ENCODE results near the gene SCN2B. TPM values are rescaled to one million over a fixed set of nuclear protein-coding genes. Genes with fewer than 3 reads are reported as not detected.

The SCN2B gene
- total RNA-seq, 1 experiment from 2014 or later = not detected

DNA sequence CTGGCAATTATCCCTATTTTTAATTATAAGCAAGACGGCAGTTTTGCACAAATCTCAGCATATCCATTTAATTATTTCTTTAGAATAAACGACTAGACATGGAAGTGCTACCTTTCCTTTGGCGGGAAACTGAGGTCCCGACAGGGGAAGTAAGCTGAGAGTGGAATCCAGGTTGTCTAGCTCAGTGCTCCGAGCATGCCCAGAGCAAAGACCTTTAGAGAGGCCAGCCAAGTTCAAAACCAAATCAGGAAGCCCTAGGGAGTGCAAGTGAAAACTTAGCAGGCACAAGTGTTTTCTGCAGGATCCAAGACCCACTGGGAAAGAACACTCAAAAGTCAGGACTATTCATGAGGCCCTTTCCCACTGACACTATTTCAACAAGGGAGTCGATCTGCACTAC is 22.7 kb upstream of the SCN2B start:
- no peak for DNase-seq (ENCODE audit: low spot score)
- BruUV-seq (replicated peaks) = no TSS peak
- ChIA-PET CTCF (interaction anchor here (0.6 to 1.2 kb wide), 9 partner anchors 14 to 425 kb away, joined by 3 to 8 read pairs (median 4); no protein-coding TSS in a partner anchor), POLR2A (ENCODE audit: low non-redundant PET) (no interaction called here)
- no peak overlapping the region for H3K4me3 ChIP-seq (ENCODE audit: low read depth, low read length, poor library complexity, severe bottlenecking)
- no peaks in the 10 kb centered on the region for H3K36me3 ChIP-seq (ENCODE audit: insufficient read depth, low read length, poor library complexity, severe bottlenecking)
- H3K27ac ChIP-seq (ENCODE audit: low read depth, low read length, poor library complexity, severe bottlenecking) = no peak overlapping the region
- intact Hi-C loops (cut with micrococcal nuclease; ENCODE audit: unreplicated experiment) = loop anchor here (2.0 kb wide), 1 partner anchor 160 kb away; the partner anchor contains the start of gene UBE4A
- H3K4me1 ChIP-seq (ENCODE audit: insufficient read depth, low read length, poor library complexity, severe bottlenecking) = no peaks in the 10 kb centered on the region
- peaks cover under 1% of the 10 kb centered on the region for H3K27me3 ChIP-seq (replicated peaks; ENCODE audit: insufficient read depth, low read depth, low read length, poor library complexity)
- no peaks in the 10 kb centered on the region for H3K9me3 ChIP-seq (ENCODE audit: low read depth, low read length, poor library complexity, severe bottlenecking)
- TF ChIP-seq, protein P1, sequence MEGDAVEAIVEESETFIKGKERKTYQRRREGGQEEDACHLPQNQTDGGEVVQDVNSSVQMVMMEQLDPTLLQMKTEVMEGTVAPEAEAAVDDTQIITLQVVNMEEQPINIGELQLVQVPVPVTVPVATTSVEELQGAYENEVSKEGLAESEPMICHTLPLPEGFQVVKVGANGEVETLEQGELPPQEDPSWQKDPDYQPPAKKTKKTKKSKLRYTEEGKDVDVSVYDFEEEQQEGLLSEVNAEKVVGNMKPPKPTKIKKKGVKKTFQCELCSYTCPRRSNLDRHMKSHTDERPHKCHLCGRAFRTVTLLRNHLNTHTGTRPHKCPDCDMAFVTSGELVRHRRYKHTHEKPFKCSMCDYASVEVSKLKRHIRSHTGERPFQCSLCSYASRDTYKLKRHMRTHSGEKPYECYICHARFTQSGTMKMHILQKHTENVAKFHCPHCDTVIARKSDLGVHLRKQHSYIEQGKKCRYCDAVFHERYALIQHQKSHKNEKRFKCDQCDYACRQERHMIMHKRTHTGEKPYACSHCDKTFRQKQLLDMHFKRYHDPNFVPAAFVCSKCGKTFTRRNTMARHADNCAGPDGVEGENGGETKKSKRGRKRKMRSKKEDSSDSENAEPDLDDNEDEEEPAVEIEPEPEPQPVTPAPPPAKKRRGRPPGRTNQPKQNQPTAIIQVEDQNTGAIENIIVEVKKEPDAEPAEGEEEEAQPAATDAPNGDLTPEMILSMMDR (conservative IDR thresholded peaks at IDR 0.05; ENCODE audit: low read depth, low read length) = no peak
- no peak for TF ChIP-seq EZH2 (IDR thresholded peaks at IDR 0.05; ENCODE audit: borderline replicate concordance, low read depth, low read length, poor library complexity, severe bottlenecking)

DNA sequence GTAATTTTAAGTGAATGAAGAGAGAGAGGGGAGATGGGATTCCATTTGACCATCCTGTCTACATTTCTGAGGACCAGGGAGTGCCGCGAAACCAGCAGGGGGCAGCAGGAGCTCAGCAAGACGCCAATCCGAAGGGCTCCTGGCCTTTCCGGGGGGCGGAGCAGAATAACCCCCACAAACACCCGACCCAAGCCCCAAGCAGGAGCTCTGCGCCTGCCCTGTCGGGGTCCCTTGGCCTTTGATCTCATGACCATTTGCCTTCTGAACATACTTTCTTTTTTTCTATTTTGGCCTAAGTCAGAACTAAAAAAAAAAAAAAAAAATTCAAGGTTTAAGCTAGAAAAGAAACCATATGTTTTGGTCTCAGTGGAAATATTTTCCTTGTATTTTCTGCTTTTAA is 21.9 kb upstream of the SCN2B start:
- DNase-seq (ENCODE audit: low spot score) = peak; percentile 68
- BruUV-seq (replicated peaks) = no TSS peak
- TF ChIP-seq EZH2 (IDR thresholded peaks at IDR 0.05; ENCODE audit: borderline replicate concordance, low read depth, low read length, poor library complexity, severe bottlenecking) = no peak
- TF ChIP-seq, protein P1 (conservative IDR thresholded peaks at IDR 0.05; ENCODE audit: low read depth, low read length) = peak; percentile 96
- ChIA-PET CTCF (interaction anchor here (0.6 to 1.2 kb wide), 11 partner anchors 14 to 426 kb away, joined by 3 to 8 read pairs (median 4); no protein-coding TSS in a partner anchor), POLR2A (ENCODE audit: low non-redundant PET) (no interaction called here)
- Histone ChIP-seq H3K4me1 (ENCODE audit: insufficient read depth, low read length, poor library complexity, severe bottlenecking) (no peaks in the 10 kb centered on the region), H3K36me3 (ENCODE audit: insufficient read depth, low read length, poor library complexity, severe bottlenecking) (no peaks in the 10 kb centered on the region), H3K9me3 (ENCODE audit: low read depth, low read length, poor library complexity, severe bottlenecking) (no peaks in the 10 kb centered on the region), H3K27ac (ENCODE audit: low read depth, low read length, poor library complexity, severe bottlenecking) (no peak overlapping the region), H3K4me3 (ENCODE audit: low read depth, low read length, poor library complexity, severe bottlenecking) (no peak overlapping the region), H3K27me3 (replicated peaks; ENCODE audit: insufficient read depth, low read depth, low read length, poor library complexity) (no peaks in the 10 kb centered on the region)
- intact Hi-C loops (cut with micrococcal nuclease; ENCODE audit: unreplicated experiment) = loop anchor here (1.0 to 2.0 kb wide), 3 partner anchors 160 to 368 kb away; partner anchors contain the start of gene UBE4A

DNA sequence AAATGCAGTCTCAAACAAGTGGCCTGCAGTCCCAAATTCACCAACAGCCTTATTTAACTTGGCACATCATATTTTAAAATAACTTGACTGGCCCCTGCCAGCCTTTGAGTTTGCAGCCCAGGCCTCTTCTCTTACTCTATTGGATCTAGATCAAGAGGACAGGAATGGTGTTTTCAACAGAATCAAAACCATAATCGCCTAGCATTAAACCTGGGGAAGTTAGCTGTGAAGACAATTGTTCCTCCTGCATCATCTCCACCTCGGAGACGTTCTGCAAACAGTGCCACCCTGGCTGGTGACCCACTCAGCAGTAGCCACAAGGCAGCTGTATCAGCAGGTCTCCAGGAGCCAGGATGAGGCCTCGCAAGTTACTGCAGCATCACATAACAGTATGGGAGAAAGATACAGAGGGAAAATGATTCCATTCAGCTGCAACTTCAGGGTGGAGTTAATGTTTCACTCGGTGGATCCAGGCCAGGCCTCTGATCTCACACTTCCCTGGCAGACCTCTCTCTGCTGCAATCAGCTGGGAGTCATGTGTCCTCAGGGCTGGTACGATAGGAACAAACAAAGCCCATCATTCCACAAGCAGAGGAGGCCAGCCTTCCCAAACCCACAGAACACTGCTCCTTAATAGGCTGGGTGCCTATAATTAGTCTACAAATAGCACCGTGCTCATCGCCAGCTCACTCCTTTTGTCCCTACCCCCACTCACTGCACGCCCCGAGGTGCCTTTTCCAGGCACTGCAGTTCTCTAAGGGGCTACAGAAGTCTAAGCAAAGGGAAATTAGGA is 18.6 kb upstream of the SCN2B start:
- no peak overlapping the region for H3K27ac ChIP-seq (ENCODE audit: low read depth, low read length, poor library complexity, severe bottlenecking)
- H3K27me3 ChIP-seq (replicated peaks; ENCODE audit: insufficient read depth, low read depth, low read length, poor library complexity) = no peaks in the 10 kb centered on the region
- BruUV-seq (replicated peaks) = no TSS peak
- no peak overlapping the region for H3K4me3 ChIP-seq (ENCODE audit: low read depth, low read length, poor library complexity, severe bottlenecking)
- intact Hi-C loops (cut with micrococcal nuclease; ENCODE audit: unreplicated experiment) = no loop called here
- H3K4me1 ChIP-seq (ENCODE audit: insufficient read depth, low read length, poor library complexity, severe bottlenecking) = no peaks in the 10 kb centered on the region
- no peaks in the 10 kb centered on the region for H3K9me3 ChIP-seq (ENCODE audit: low read depth, low read length, poor library complexity, severe bottlenecking)
- no peaks in the 10 kb centered on the region for H3K36me3 ChIP-seq (ENCODE audit: insufficient read depth, low read length, poor library complexity, severe bottlenecking)
- no peak for TF ChIP-seq EZH2 (IDR thresholded peaks at IDR 0.05; ENCODE audit: borderline replicate concordance, low read depth, low read length, poor library complexity, severe bottlenecking)
- TF ChIP-seq, protein P1 (conservative IDR thresholded peaks at IDR 0.05; ENCODE audit: low read depth, low read length) = no peak
- DNase-seq (ENCODE audit: low spot score) = no peak
- ChIA-PET CTCF (no interaction called here), POLR2A (ENCODE audit: low non-redundant PET) (no interaction called here)

Measured in A673 (cell line).